ENCODE measurements around the gene MRPL16. TPM values are rescaled to one million over a fixed set of nuclear protein-coding genes. Genes with fewer than 3 reads are reported as not detected.

Gene MRPL16
- total RNA-seq, 1 experiment from 2014 or later = 78.9 TPM

DNA sequence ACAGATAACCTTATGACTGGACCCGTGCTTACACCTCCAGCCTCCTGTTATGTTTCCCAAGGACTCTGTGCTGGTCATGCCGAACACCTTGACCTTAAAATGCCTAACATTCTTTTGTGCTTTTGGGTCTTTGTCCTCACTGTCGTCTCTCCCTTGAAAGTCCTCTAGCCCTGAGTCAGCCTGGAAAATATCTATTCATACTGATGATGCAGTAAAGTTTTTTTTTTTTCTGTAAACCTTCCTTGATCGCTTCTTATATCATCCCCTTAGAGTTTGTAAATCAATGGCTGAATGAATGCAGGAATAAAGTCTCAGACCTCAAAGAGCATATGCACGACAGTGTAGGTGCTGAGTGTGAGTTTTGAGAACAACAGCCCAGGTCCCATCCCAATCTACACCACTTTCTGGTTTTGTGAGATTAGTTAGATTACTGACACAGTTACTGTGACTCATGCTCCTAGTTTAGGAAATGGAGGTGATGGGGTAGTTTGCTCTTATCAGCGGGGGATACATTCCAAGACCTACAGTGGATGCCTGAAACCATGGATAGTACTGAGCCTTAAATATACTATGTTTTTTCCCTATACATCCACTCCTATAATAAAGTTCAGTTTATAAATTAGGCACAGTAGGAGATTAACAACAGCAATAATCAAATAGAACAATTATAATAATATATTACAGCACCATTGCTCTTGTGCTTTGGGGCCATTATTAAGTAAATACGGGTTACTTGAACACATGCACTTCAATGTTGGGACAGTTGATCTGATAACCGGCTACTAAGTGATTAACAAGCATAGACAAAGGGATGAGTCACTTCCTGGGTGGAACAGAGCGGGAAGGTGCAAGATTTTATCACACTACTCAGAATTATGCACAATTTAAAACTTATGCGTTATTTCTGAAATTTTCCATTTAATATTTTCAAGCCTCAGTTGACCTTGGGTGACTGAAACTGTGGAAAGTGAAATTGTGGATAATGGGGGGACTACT, 47.2 kb upstream of the MRPL16 start:
- H3K4me1 Mint-ChIP-seq = peaks cover 16% of the 10 kb centered on the region

DNA sequence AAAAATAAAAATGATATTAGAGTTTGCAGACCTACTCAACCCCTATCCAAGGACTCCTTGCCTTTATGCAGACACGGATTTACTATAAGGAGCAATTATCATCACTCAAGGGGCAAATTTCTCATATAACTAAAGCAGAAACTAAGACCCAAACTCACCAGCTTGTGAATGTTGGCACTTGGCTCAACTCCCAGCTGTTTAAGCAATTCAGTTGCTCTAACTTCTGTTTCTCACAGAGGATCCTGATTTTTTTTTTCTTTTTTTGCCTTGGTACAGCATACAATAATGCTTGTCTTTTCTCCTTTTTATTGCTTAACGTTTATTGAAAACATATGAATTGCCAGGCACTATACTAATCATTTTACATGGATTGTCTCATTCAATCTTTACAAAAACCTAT, 44.3 kb upstream of the MRPL16 start:
- peaks cover 16% of the 10 kb centered on the region for H3K4me1 Mint-ChIP-seq
- H3K27me3 Mint-ChIP-seq (ENCODE audit: low read depth) = no peaks in the 10 kb centered on the region
- DNase-seq (ENCODE audit: low spot score) = no peak
- no peak overlapping the region for H3K27ac Mint-ChIP-seq
- ATAC-seq = no peak
- H3K36me3 Mint-ChIP-seq = no peaks in the 10 kb centered on the region
- peaks cover 3% of the 10 kb centered on the region for H3K9me3 Mint-ChIP-seq
- ChIA-PET CTCF (no interaction called here), POLR2A (interaction anchor here (0.7 kb wide), 1 partner anchor 46 kb away, joined by 3 read pairs; no protein-coding TSS in a partner anchor)
- no peak overlapping the region for H3K4me3 Mint-ChIP-seq
- no peak for TF ChIP-seq KAT7 (CRISPR knock-in tag; IDR thresholded peaks at IDR 0.05; ENCODE audit: borderline replicate concordance)
- no peak for TF ChIP-seq IRF2 (CRISPR knock-in tag; IDR thresholded peaks at IDR 0.05; ENCODE audit: borderline replicate concordance, low read depth)
- TF ChIP-seq, protein P1, sequence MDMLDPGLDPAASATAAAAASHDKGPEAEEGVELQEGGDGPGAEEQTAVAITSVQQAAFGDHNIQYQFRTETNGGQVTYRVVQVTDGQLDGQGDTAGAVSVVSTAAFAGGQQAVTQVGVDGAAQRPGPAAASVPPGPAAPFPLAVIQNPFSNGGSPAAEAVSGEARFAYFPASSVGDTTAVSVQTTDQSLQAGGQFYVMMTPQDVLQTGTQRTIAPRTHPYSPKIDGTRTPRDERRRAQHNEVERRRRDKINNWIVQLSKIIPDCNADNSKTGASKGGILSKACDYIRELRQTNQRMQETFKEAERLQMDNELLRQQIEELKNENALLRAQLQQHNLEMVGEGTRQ (CRISPR knock-in tag; IDR thresholded peaks at IDR 0.05) = no peak
- TF ChIP-seq, protein P2, sequence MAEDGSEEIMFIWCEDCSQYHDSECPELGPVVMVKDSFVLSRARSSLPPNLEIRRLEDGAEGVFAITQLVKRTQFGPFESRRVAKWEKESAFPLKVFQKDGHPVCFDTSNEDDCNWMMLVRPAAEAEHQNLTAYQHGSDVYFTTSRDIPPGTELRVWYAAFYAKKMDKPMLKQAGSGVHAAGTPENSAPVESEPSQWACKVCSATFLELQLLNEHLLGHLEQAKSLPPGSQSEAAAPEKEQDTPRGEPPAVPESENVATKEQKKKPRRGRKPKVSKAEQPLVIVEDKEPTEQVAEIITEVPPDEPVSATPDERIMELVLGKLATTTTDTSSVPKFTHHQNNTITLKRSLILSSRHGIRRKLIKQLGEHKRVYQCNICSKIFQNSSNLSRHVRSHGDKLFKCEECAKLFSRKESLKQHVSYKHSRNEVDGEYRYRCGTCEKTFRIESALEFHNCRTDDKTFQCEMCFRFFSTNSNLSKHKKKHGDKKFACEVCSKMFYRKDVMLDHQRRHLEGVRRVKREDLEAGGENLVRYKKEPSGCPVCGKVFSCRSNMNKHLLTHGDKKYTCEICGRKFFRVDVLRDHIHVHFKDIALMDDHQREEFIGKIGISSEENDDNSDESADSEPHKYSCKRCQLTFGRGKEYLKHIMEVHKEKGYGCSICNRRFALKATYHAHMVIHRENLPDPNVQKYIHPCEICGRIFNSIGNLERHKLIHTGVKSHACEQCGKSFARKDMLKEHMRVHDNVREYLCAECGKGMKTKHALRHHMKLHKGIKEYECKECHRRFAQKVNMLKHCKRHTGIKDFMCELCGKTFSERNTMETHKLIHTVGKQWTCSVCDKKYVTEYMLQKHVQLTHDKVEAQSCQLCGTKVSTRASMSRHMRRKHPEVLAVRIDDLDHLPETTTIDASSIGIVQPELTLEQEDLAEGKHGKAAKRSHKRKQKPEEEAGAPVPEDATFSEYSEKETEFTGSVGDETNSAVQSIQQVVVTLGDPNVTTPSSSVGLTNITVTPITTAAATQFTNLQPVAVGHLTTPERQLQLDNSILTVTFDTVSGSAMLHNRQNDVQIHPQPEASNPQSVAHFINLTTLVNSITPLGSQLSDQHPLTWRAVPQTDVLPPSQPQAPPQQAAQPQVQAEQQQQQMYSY (CRISPR knock-in tag; IDR thresholded peaks at IDR 0.05) = no peak
- TF ChIP-seq ZBTB21 (CRISPR knock-in tag; IDR thresholded peaks at IDR 0.05; ENCODE audit: borderline replicate concordance) = no peak
- TF ChIP-seq, protein P3, sequence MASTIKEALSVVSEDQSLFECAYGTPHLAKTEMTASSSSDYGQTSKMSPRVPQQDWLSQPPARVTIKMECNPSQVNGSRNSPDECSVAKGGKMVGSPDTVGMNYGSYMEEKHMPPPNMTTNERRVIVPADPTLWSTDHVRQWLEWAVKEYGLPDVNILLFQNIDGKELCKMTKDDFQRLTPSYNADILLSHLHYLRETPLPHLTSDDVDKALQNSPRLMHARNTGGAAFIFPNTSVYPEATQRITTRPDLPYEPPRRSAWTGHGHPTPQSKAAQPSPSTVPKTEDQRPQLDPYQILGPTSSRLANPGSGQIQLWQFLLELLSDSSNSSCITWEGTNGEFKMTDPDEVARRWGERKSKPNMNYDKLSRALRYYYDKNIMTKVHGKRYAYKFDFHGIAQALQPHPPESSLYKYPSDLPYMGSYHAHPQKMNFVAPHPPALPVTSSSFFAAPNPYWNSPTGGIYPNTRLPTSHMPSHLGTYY (CRISPR knock-in tag; IDR thresholded peaks at IDR 0.05) = no peak
- TF ChIP-seq RORB (CRISPR knock-in tag; IDR thresholded peaks at IDR 0.05) = no peak
- TF ChIP-seq, protein P4, sequence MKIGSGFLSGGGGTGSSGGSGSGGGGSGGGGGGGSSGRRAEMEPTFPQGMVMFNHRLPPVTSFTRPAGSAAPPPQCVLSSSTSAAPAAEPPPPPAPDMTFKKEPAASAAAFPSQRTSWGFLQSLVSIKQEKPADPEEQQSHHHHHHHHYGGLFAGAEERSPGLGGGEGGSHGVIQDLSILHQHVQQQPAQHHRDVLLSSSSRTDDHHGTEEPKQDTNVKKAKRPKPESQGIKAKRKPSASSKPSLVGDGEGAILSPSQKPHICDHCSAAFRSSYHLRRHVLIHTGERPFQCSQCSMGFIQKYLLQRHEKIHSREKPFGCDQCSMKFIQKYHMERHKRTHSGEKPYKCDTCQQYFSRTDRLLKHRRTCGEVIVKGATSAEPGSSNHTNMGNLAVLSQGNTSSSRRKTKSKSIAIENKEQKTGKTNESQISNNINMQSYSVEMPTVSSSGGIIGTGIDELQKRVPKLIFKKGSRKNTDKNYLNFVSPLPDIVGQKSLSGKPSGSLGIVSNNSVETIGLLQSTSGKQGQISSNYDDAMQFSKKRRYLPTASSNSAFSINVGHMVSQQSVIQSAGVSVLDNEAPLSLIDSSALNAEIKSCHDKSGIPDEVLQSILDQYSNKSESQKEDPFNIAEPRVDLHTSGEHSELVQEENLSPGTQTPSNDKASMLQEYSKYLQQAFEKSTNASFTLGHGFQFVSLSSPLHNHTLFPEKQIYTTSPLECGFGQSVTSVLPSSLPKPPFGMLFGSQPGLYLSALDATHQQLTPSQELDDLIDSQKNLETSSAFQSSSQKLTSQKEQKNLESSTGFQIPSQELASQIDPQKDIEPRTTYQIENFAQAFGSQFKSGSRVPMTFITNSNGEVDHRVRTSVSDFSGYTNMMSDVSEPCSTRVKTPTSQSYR (CRISPR knock-in tag; IDR thresholded peaks at IDR 0.05) = no peak

More for the DNA sequence above, 47.2 kb upstream of the MRPL16 start:
- Mint-ChIP-seq H3K9me3 (no peaks in the 10 kb centered on the region), H3K27ac (peak overlapping the region; percentile 72; the same call in 1 of the 2 replicates), H3K27me3 (ENCODE audit: low read depth) (no peaks in the 10 kb centered on the region), H3K36me3 (no peaks in the 10 kb centered on the region), H3K4me3 (no peak overlapping the region)
- ChIA-PET CTCF (no interaction called here), POLR2A (no interaction called here)
- TF ChIP-seq NR3C1 (CRISPR knock-in tag; conservative IDR thresholded peaks at IDR 0.05; ENCODE audit: low read depth) = no peak
- no peak for TF ChIP-seq NR1H2 (CRISPR knock-in tag; IDR thresholded peaks at IDR 0.05)
- no peak for TF ChIP-seq CREM (CRISPR knock-in tag; IDR thresholded peaks at IDR 0.05)
- no peak for TF ChIP-seq ZNF121 (CRISPR knock-in tag; IDR thresholded peaks at IDR 0.05)
- TF ChIP-seq SMAD4 (CRISPR knock-in tag; IDR thresholded peaks at IDR 0.05) = no peak
- TF ChIP-seq, protein P5, sequence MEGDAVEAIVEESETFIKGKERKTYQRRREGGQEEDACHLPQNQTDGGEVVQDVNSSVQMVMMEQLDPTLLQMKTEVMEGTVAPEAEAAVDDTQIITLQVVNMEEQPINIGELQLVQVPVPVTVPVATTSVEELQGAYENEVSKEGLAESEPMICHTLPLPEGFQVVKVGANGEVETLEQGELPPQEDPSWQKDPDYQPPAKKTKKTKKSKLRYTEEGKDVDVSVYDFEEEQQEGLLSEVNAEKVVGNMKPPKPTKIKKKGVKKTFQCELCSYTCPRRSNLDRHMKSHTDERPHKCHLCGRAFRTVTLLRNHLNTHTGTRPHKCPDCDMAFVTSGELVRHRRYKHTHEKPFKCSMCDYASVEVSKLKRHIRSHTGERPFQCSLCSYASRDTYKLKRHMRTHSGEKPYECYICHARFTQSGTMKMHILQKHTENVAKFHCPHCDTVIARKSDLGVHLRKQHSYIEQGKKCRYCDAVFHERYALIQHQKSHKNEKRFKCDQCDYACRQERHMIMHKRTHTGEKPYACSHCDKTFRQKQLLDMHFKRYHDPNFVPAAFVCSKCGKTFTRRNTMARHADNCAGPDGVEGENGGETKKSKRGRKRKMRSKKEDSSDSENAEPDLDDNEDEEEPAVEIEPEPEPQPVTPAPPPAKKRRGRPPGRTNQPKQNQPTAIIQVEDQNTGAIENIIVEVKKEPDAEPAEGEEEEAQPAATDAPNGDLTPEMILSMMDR (IDR thresholded peaks at IDR 0.05) = no peak
- TF ChIP-seq ZNF219 (CRISPR knock-in tag; IDR thresholded peaks at IDR 0.05; ENCODE audit: borderline replicate concordance) = no peak
- TF ChIP-seq, protein P4 (CRISPR knock-in tag; IDR thresholded peaks at IDR 0.05) = no peak
- TF ChIP-seq, protein P6, sequence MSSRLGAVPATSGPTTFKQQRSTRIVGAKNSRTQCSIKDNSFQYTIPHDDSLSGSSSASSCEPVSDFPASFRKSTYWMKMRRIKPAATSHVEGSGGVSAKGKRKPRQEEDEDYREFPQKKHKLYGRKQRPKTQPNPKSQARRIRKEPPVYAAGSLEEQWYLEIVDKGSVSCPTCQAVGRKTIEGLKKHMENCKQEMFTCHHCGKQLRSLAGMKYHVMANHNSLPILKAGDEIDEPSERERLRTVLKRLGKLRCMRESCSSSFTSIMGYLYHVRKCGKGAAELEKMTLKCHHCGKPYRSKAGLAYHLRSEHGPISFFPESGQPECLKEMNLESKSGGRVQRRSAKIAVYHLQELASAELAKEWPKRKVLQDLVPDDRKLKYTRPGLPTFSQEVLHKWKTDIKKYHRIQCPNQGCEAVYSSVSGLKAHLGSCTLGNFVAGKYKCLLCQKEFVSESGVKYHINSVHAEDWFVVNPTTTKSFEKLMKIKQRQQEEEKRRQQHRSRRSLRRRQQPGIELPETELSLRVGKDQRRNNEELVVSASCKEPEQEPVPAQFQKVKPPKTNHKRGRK (CRISPR knock-in tag; IDR thresholded peaks at IDR 0.05; ENCODE audit: borderline replicate concordance) = no peak
- TF ChIP-seq ZBTB21 (CRISPR knock-in tag; IDR thresholded peaks at IDR 0.05; ENCODE audit: borderline replicate concordance) = no peak
- TF ChIP-seq PRRX2 (CRISPR knock-in tag; IDR thresholded peaks at IDR 0.05) = no peak
- no peak for TF ChIP-seq ELF4 (CRISPR knock-in tag; IDR thresholded peaks at IDR 0.05; ENCODE audit: low read depth)
- DNase-seq (ENCODE audit: low spot score) = no peak
- peak; percentile 86 for ATAC-seq
